ENCODE data around the gene DCDC2C.

GRCh38 chr2:3743951-3744555, 40.7 kb downstream of the DCDC2C start:
- no peak for TF ChIP-seq CREB1 (IDR thresholded peaks at IDR 0.05; ENCODE audit: low read depth)
- TF ChIP-seq RAD21 (IDR thresholded peaks at IDR 0.05; ENCODE audit: low read depth) = no peak
- no peak for TF ChIP-seq REST (IDR thresholded peaks at IDR 0.05; ENCODE audit: low read depth)
- no peak for TF ChIP-seq TEAD4 (IDR thresholded peaks at IDR 0.05)
- TF ChIP-seq EP300 (IDR thresholded peaks at IDR 0.05; ENCODE audit: borderline replicate concordance) = no peak
- no peak for TF ChIP-seq CEBPB (IDR thresholded peaks at IDR 0.05)
- TF ChIP-seq EGR1 (IDR thresholded peaks at IDR 0.05) = no peak
- TF ChIP-seq YY1 (IDR thresholded peaks at IDR 0.05; ENCODE audit: low read depth) = no peak
- no peak for TF ChIP-seq NFIC (IDR thresholded peaks at IDR 0.05)
- no peak for TF ChIP-seq TCF12 (IDR thresholded peaks at IDR 0.05; ENCODE audit: low read depth)
- no peak for TF ChIP-seq TAF1 (IDR thresholded peaks at IDR 0.05; ENCODE audit: low read depth)

Measured in Ishikawa (cell line).